SK-N-SH treated with all-trans-retinoic acid at 6 μM for 48 hours (cell line): ENCODE measurements around the gene ZNF777.
"Not testable (repeated sequence)": the region's sequence is repeated elsewhere in the genome, so short reads cannot be mapped to it uniquely, and the experiment has no call there.

Experiments
- ATAC-seq: fragments of 200-7000 bp; cut with Tn5 transposase; 3 replicates; pipeline ENCODE4 v1.9.1; 2020; ENCODE audit warnings: mild to moderate bottlenecking, moderate library complexity
- ARNTL ChIP-seq: fragments of 450-650 bp; formaldehyde crosslinking; IDR thresholded peaks from 2 replicates; pipeline ENCODE4 v1.5.0; 2020; ENCODE audit warnings: low read depth, mild to moderate bottlenecking, moderate library complexity, borderline replicate concordance
- BACH2 ChIP-seq: fragments of 250-450 bp; sonication (Bioruptor Pico); IDR thresholded peaks from 2 replicates; pipeline ENCODE4 v1.9.0; 2021; ENCODE audit warnings: mild to moderate bottlenecking, borderline replicate concordance
- CSRNP3 ChIP-seq: fragments of 250-450 bp; sonication (Bioruptor Pico); IDR thresholded peaks from 2 replicates; pipeline ENCODE4 v1.5.1; 2021; ENCODE audit warnings: mild to moderate bottlenecking, moderate library complexity
- ESRRG ChIP-seq: fragments of 250-450 bp; sonication (Bioruptor Pico); IDR thresholded peaks from 2 replicates; pipeline ENCODE4 v1.6.1; 2021; ENCODE audit warnings: mild to moderate bottlenecking
- GLIS3 ChIP-seq: fragments of 250-450 bp; sonication (Bioruptor Pico); IDR thresholded peaks from 2 replicates; pipeline ENCODE4 v1.5.0; 2020; ENCODE audit warnings: mild to moderate bottlenecking, moderate library complexity
- ISL1 ChIP-seq: fragments of 250-450 bp; sonication (Bioruptor Pico); IDR thresholded peaks from 2 replicates; pipeline ENCODE4 v2.1.2; 2022; ENCODE audit warnings: mild to moderate bottlenecking, moderate library complexity
- OSR1 ChIP-seq: fragments of 250-450 bp; sonication (Bioruptor Pico); IDR thresholded peaks from 2 replicates; pipeline ENCODE4 v1.8.0; 2022; ENCODE audit warnings: moderate library complexity, mild to moderate bottlenecking, inconsistent platforms
- POU6F1 ChIP-seq: fragments of 250-450 bp; sonication (Bioruptor Pico); IDR thresholded peaks from 2 replicates; pipeline ENCODE4 v1.8.0; 2021; ENCODE audit warnings: low read depth, mild to moderate bottlenecking, moderate library complexity, borderline replicate concordance
- PPARA ChIP-seq: fragments of 250-450 bp; sonication (Bioruptor Pico); IDR thresholded peaks from 2 replicates; pipeline ENCODE4 v1.5.0; 2020; ENCODE audit warnings: mild to moderate bottlenecking, borderline replicate concordance
- RARB ChIP-seq: fragments of 250-450 bp; sonication (Bioruptor Pico); IDR thresholded peaks from 2 replicates; pipeline ENCODE4 v1.8.0; 2021; ENCODE audit warnings: mild to moderate bottlenecking, moderate library complexity
- SNAI2 ChIP-seq: fragments of 250-450 bp; sonication (Bioruptor Pico); IDR thresholded peaks from 2 replicates; pipeline ENCODE4 v1.5.0; 2020; ENCODE audit warnings: mild to moderate bottlenecking, moderate library complexity
- TCF4 ChIP-seq: fragments of 250-450 bp; sonication (Bioruptor Pico); IDR thresholded peaks from 2 replicates; pipeline ENCODE4 v1.8.0; 2021; ENCODE audit warnings: mild to moderate bottlenecking, moderate library complexity, borderline replicate concordance
- TSHZ2 ChIP-seq: fragments of 250-450 bp; sonication (Bioruptor Pico); IDR thresholded peaks from 2 replicates; pipeline ENCODE4 v1.5.0; 2020; ENCODE audit warnings: mild to moderate bottlenecking, moderate library complexity
- ZC3H10 ChIP-seq: fragments of 250-450 bp; sonication (Bioruptor Pico); IDR thresholded peaks from 2 replicates; pipeline ENCODE4 v1.5.1; 2021; ENCODE audit warnings: mild to moderate bottlenecking, moderate library complexity
- ZFP3 ChIP-seq: fragments of 250-450 bp; sonication (Bioruptor Pico); IDR thresholded peaks from 2 replicates; pipeline ENCODE4 v1.5.0; 2020; ENCODE audit warnings: mild to moderate bottlenecking, moderate library complexity
- ZFP30 ChIP-seq: fragments of 450-650 bp; formaldehyde crosslinking; IDR thresholded peaks from 2 replicates; pipeline ENCODE4 v1.5.0; 2022; ENCODE audit warnings: mild to moderate bottlenecking, moderate library complexity
- ZNF8 ChIP-seq: fragments of 450-650 bp; formaldehyde crosslinking; IDR thresholded peaks from 2 replicates; pipeline ENCODE4 v1.5.0; 2020; ENCODE audit warnings: mild to moderate bottlenecking, moderate library complexity
- TF ChIP-seq, protein P1 (sequence below): fragments of 250-450 bp; sonication (Bioruptor Pico); IDR thresholded peaks from 2 replicates; pipeline ENCODE4 v1.5.1; 2020; ENCODE audit warnings: low read depth, mild to moderate bottlenecking, moderate library complexity

Gene ZNF777

DNA sequence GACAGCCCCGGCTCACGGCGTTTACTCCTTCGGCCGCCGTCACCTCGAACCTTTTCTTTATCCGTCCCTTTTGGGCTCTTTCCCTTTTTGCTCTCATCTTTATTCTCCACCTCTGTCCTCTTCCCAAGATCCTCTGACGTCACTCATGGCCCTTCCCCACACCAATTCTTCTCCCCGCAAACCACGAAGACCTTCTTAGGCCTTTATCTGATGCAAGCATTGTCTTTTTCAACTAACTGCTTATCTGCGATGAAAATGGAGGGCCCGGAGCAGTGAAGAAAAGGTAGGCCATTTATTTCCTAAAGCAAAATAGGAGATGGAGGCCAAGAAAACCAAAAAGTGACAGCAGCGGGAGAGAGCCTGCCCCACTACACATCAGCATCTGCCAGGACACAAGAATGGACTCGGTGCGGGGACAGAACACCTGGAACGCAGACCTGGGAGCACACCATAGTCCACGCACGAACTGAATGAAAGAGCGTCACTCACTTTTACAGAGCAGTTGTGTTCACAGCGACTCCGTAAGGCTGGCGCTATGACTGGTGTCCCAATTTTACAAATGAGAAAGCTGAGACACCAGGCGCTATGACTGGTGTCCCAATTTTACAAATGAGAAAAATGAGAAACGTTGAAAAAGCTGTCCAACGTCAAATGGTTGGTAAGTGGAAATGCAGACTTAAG lies 45.3 kb downstream of the ZNF777 start (continued):
- TF ChIP-seq POU6F1 (CRISPR knock-in tag) (no peak), ARNTL (CRISPR knock-in tag) (no peak), ZNF8 (no peak), ZFP30 (no peak), ISL1 (no peak), ZFP3 (CRISPR knock-in tag) (no peak), OSR1 (CRISPR knock-in tag) (no peak), PPARA (CRISPR knock-in tag) (no peak), BACH2 (CRISPR knock-in tag) (no peak), SNAI2 (CRISPR knock-in tag) (no peak), ZC3H10 (no peak)
- TF ChIP-seq, protein P1, sequence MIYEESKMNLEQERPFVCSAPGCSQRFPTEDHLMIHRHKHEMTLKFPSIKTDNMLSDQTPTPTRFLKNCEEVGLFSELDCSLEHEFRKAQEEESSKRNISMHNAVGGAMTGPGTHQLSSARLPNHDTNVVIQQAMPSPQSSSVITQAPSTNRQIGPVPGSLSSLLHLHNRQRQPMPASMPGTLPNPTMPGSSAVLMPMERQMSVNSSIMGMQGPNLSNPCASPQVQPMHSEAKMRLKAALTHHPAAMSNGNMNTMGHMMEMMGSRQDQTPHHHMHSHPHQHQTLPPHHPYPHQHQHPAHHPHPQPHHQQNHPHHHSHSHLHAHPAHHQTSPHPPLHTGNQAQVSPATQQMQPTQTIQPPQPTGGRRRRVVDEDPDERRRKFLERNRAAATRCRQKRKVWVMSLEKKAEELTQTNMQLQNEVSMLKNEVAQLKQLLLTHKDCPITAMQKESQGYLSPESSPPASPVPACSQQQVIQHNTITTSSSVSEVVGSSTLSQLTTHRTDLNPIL (CRISPR knock-in tag), result no peak

DNA sequence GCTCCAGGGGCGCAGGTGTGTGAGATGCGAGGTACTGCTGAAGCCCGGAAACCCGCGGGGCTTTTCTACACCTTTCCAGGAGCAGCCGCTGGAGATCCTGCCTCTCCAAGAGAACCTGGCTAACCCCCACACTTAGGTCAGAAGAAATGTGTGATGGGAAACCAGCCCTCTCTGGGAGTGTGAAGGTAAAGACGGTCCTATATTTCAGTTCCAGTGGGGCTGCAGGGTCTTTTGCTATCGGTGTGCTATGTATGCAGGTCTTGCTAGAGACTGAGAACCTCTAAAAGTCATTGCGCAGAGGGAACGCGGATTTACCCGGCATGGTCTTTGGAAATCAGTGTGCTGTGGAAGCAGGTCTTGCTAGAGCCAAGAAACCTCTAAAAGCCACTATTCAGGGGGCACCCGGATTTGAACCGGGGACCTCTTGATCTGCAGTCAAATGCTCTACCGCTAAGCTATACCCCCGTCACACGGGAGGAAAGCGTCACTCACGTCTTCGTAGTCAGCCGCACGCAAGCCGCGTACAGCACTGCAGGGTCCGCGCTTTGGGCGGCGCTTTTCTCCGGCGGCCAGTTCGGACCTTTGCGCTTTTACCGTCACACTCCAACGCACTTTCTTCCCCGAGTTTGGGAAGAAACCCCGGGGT lies 46.0 kb downstream of the ZNF777 start:
- no peak for ATAC-seq
- no peak for TF ChIP-seq ZNF8

DNA sequence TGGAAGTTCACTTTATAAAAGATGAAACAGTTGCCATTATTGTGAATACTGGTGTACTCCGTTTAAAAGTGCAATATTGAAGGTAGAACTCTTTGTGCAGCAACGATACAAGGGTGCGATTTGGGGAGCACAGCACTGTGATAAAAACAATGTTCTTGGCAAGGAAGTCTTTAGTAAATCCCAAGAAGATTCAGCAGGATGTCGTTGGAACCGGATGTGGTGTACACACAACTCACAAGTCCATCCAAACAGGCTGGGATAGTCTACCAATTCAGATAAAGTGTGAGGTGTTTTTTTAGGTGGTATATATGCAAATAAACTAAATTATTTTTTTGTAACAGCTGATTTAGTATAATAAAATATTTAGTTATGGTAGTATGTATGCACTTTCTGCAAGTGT lies 46.7 kb downstream of the ZNF777 start:
- no peak for ATAC-seq
- TF ChIP-seq PPARA (CRISPR knock-in tag), result no peak
- no peak for TF ChIP-seq ZC3H10
- TF ChIP-seq TSHZ2 (CRISPR knock-in tag), result no peak
- no peak for TF ChIP-seq TCF4 (CRISPR knock-in tag)
- TF ChIP-seq ISL1, result no peak
- TF ChIP-seq BACH2 (CRISPR knock-in tag), result no peak
- TF ChIP-seq POU6F1 (CRISPR knock-in tag), result no peak
- no peak for TF ChIP-seq GLIS3
- TF ChIP-seq ZFP3 (CRISPR knock-in tag), result no peak
- TF ChIP-seq CSRNP3, result no peak
- no peak for TF ChIP-seq ARNTL (CRISPR knock-in tag)
- TF ChIP-seq SNAI2 (CRISPR knock-in tag), result no peak
- no peak for TF ChIP-seq RARB (CRISPR knock-in tag)
- TF ChIP-seq ZFP30, result no peak
- TF ChIP-seq, protein P1 (CRISPR knock-in tag), result no peak
- no peak for TF ChIP-seq ZNF8
- no peak for TF ChIP-seq ESRRG
- TF ChIP-seq, all 23 proteins: peak for 0

GRCh38 chr7:149413083-149413482 lies 47.8 kb downstream of the ZNF777 start:
- ATAC-seq, result not testable (repeated sequence)
